HG03565 (cell line): ENCODE measurements around the gene NFX1.
"Not testable (repeated sequence)": the region's sequence is repeated elsewhere in the genome, so short reads cannot be mapped to it uniquely, and the experiment has no call there.

ENCODE experiments used
- ATAC-seq: cut with Tn5 transposase; IDR thresholded peaks from one replicate; pipeline ENCODE4 v1.9.1; 2021; ENCODE audit warnings: mild to moderate bottlenecking, moderate library complexity; ENCODE audit not compliant: unreplicated experiment

The NFX1 gene

GRCh38 chr9:33385979-33386640, 95.8 kb downstream of the NFX1 start:
- ATAC-seq = not testable (repeated sequence)

- not testable (repeated sequence) for ATAC-seq
These were observed 96.3 kb downstream of the NFX1 start for GRCh38 chr9:33386641-33386996.

- not testable (repeated sequence) for ATAC-seq
These were observed 96.7 kb downstream of the NFX1 start for GRCh38 chr9:33386998-33387397.

- ATAC-seq = no peak
These were observed 98.0 kb downstream of the NFX1 start for GRCh38 chr9:33388110-33388994.

GRCh38 chr9:33391111-33391771, 100.9 kb downstream of the NFX1 start:
- ATAC-seq = not testable (repeated sequence)

GRCh38 chr9:33392591-33393021, 102.3 kb downstream of the NFX1 start:
- not testable (repeated sequence) for ATAC-seq

GRCh38 chr9:33393581-33393980, 103.3 kb downstream of the NFX1 start:
- ATAC-seq = no peak

- ATAC-seq = not testable (repeated sequence)
These were observed 103.7 kb downstream of the NFX1 start for GRCh38 chr9:33393986-33394385.

GRCh38 chr9:33395159-33395879, 105.0 kb downstream of the NFX1 start:
- not testable (repeated sequence) for ATAC-seq

- ATAC-seq = not testable (repeated sequence)
These were observed 107.5 kb downstream of the NFX1 start for GRCh38 chr9:33397801-33398200.

- ATAC-seq = not testable (repeated sequence)
These were observed 108.7 kb downstream of the NFX1 start for GRCh38 chr9:33399047-33399446.

GRCh38 chr9:33401809-33402208, 111.5 kb downstream of the NFX1 start:
- ATAC-seq = not testable (repeated sequence)

GRCh38 chr9:33402371-33402770, 112.1 kb downstream of the NFX1 start, which contains the start of gene AQP7:
Gene AQP7, minus strand, starts transcription at chr9:33402568. Its CDS starts 1,306 bp downstream, at chr9:33401262.
- not testable (repeated sequence) for ATAC-seq

GRCh38 chr9:33403941-33404787, 113.8 kb downstream of the NFX1 start:
- no peak for ATAC-seq

GRCh38 chr9:33404788-33405362, 114.6 kb downstream of the NFX1 start:
- no peak for ATAC-seq

- no peak for ATAC-seq
These were observed 116.7 kb downstream of the NFX1 start for GRCh38 chr9:33407061-33407460.

- ATAC-seq = no peak
These were observed 117.8 kb downstream of the NFX1 start for GRCh38 chr9:33408087-33408486.

- no peak for ATAC-seq
These were observed 124.0 kb downstream of the NFX1 start for GRCh38 chr9:33414268-33414667.

- ATAC-seq = no peak
These were observed 124.7 kb downstream of the NFX1 start for GRCh38 chr9:33414889-33415500.
